ENCODE measurements around the gene TRAPPC12.

TRAPPC12 gene

DNA sequence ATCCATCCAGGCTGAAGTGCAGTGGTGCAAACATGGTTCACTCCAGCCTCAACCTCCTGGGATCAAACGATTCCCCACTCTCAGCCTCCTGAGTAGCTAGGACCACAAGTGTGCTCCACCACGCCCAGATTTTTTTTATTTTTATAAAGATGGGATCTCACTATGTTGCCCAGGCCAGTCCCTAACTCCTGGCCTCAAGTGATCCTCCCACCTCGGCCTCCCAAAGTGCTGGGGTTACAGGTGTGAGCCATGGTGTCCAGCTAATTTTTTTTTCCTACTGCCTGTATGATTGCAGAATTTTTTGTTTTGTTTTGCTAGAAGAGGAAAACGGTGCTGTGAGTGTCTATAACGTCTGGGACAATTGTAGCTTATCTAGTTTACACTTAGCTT lies 101.5 kb downstream of the TRAPPC12 start:
- H3K4me3 ChIP-seq (ENCODE audit: low read depth in 1 of 2, low read length in 2 of 2): no peak overlapping the region
- H3K79me2 ChIP-seq (ENCODE audit: insufficient read depth, low read length): no peaks in the 10 kb centered on the region
- H2AFZ ChIP-seq (ENCODE audit: low read depth, low read length): no peak overlapping the region
- peaks cover 34% of the 10 kb centered on the region for H3K36me3 ChIP-seq (ENCODE audit: insufficient read depth, low read length)
- H3K27ac ChIP-seq (ENCODE audit: low read length): no peak overlapping the region
- H3K4me1 ChIP-seq (ENCODE audit: insufficient read depth, low read length): no peaks in the 10 kb centered on the region
- no peak overlapping the region for H3K9ac ChIP-seq (ENCODE audit: low read depth, low read length)
- DNase-seq (no peak), ATAC-seq (ENCODE audit: insufficient read depth, low read depth) (no peak)
- no peak for TF ChIP-seq EZH2 (IDR thresholded peaks at IDR 0.05; ENCODE audit: borderline replicate concordance, low read depth, low read length, severe bottlenecking)
- no peak for TF ChIP-seq CTCF (IDR thresholded peaks at IDR 0.05; ENCODE audit: borderline replicate concordance, extremely low read depth, low read length, poor library complexity, severe bottlenecking)
- H3K27me3 ChIP-seq (ENCODE audit: insufficient read depth, low read length, poor library complexity): no peaks in the 10 kb centered on the region
- H3K9me3 ChIP-seq (ENCODE audit: insufficient read depth, low read length, severe bottlenecking): no peaks in the 10 kb centered on the region
- no peak overlapping the region for H3K4me2 ChIP-seq (ENCODE audit: insufficient read depth, low read length)
- H4K20me1 ChIP-seq (ENCODE audit: insufficient read depth, low read length): peaks cover 2% of the 10 kb centered on the region; the same call in 1 of the 2 replicates

- no peak for DNase-seq
- Histone ChIP-seq H4K20me1 (ENCODE audit: insufficient read depth, low read length) (peaks cover 2% of the 10 kb centered on the region; the same call in 1 of the 2 replicates), H2AFZ (ENCODE audit: low read depth, low read length) (no peak overlapping the region), H3K4me2 (ENCODE audit: insufficient read depth, low read length) (no peak overlapping the region), H3K36me3 (ENCODE audit: insufficient read depth, low read length) (peaks cover 32% of the 10 kb centered on the region), H3K4me3 (ENCODE audit: low read depth in 1 of 2, low read length in 2 of 2) (no peak overlapping the region), H3K9me3 (ENCODE audit: insufficient read depth, low read length, severe bottlenecking) (no peaks in the 10 kb centered on the region), H3K27me3 (ENCODE audit: insufficient read depth, low read length, poor library complexity) (no peaks in the 10 kb centered on the region), H3K9ac (ENCODE audit: low read depth, low read length) (no peak overlapping the region), H3K4me1 (ENCODE audit: insufficient read depth, low read length) (no peaks in the 10 kb centered on the region), H3K79me2 (ENCODE audit: insufficient read depth, low read length) (no peaks in the 10 kb centered on the region), H3K27ac (ENCODE audit: low read length) (no peak overlapping the region)
- ATAC-seq (ENCODE audit: insufficient read depth, low read depth): no peak
- no peak for TF ChIP-seq CTCF (IDR thresholded peaks at IDR 0.05; ENCODE audit: borderline replicate concordance, extremely low read depth, low read length, poor library complexity, severe bottlenecking)
- TF ChIP-seq EZH2 (IDR thresholded peaks at IDR 0.05; ENCODE audit: borderline replicate concordance, low read depth, low read length, severe bottlenecking): no peak
Measured at GRCh38 chr2:3481736-3482362, 102.4 kb downstream of the TRAPPC12 start.

GRCh38 chr2:3482363-3482821 lies 102.9 kb downstream of the TRAPPC12 start:
- no peaks in the 10 kb centered on the region for H3K4me1 ChIP-seq (ENCODE audit: insufficient read depth, low read length)
- H2AFZ ChIP-seq (ENCODE audit: low read depth, low read length): no peak overlapping the region
- H3K36me3 ChIP-seq (ENCODE audit: insufficient read depth, low read length): peaks cover 32% of the 10 kb centered on the region
- H3K79me2 ChIP-seq (ENCODE audit: insufficient read depth, low read length): no peaks in the 10 kb centered on the region
- no peak overlapping the region for H3K9ac ChIP-seq (ENCODE audit: low read depth, low read length)
- TF ChIP-seq CTCF (IDR thresholded peaks at IDR 0.05; ENCODE audit: borderline replicate concordance, extremely low read depth, low read length, poor library complexity, severe bottlenecking): no peak
- TF ChIP-seq EZH2 (IDR thresholded peaks at IDR 0.05; ENCODE audit: borderline replicate concordance, low read depth, low read length, severe bottlenecking): no peak
- H3K9me3 ChIP-seq (ENCODE audit: insufficient read depth, low read length, severe bottlenecking): no peaks in the 10 kb centered on the region
- no peaks in the 10 kb centered on the region for H3K27me3 ChIP-seq (ENCODE audit: insufficient read depth, low read length, poor library complexity)
- H4K20me1 ChIP-seq (ENCODE audit: insufficient read depth, low read length): peaks cover 2% of the 10 kb centered on the region; the same call in 1 of the 2 replicates
- DNase-seq: no peak
- no peak overlapping the region for H3K4me3 ChIP-seq (ENCODE audit: low read depth in 1 of 2, low read length in 2 of 2)
- H3K27ac ChIP-seq (ENCODE audit: low read length): no peak overlapping the region
- no peak for ATAC-seq (ENCODE audit: insufficient read depth, low read depth)
- H3K4me2 ChIP-seq (ENCODE audit: insufficient read depth, low read length): no peak overlapping the region

All from DND-41 (cell line).